OCI-LY7 (cell line): Measurements from ENCODE around the gene PGM2L1. TPM values are rescaled to one million over a fixed set of nuclear protein-coding genes. Genes with fewer than 3 reads are reported as not detected.

Source experiments
- BruUV-seq: library from RNA; stranded (reverse); fragments of 400-500 nt; replicated peaks from 2 replicates; lab custom pipeline; 2021; lab: Mats Ljungman, UMichigan
- CTCF ChIA-PET: fragments of 300-600 bp; sonication (Branson Sonifier 250); formaldehyde crosslinking; loops from one replicate; lab custom pipeline; 2022; ENCODE audit warnings: antibody characterized with exemption; ENCODE audit not compliant: unreplicated experiment; lab: Charles Lee
- POLR2A ChIA-PET: fragments of 300-600 bp; sonication (Branson Sonifier 250); formaldehyde crosslinking; loops from one replicate; lab custom pipeline; 2022; ENCODE audit warnings: antibody characterized with exemption; lab: Charles Lee
- DNase-seq: peaks from one replicate; pipeline ENCODE4 v3.0.0-alpha.2; 2015; ENCODE audit warnings: low spot score
- H2AFZ ChIP-seq: fragments of 200-600 bp; sonication (generic), shearing (Covaris generic); 2 replicates; pipeline ENCODE4 v1.6.1; 2014; ENCODE audit warnings: mild to moderate bottlenecking, antibody characterized with exemption, low read length, moderate library complexity
- H3K27ac ChIP-seq: fragments of 200-600 bp; sonication (generic); 2 replicates; pipeline ENCODE4 v1.5.1; 2014; ENCODE audit warnings: mixed run types, low read depth, mild to moderate bottlenecking, moderate library complexity, low read length, inconsistent platforms; ENCODE audit not compliant: poor library complexity, severe bottlenecking
- H3K36me3 ChIP-seq: fragments of 200-600 bp; sonication (generic); 2 replicates; pipeline ENCODE4 v1.6.1; 2014; ENCODE audit warnings: mild to moderate bottlenecking, antibody characterized with exemption, low read length, moderate library complexity, mixed read lengths; ENCODE audit not compliant: insufficient read depth
- H3K4me1 ChIP-seq: fragments of 200-600 bp; sonication (generic); 2 replicates; pipeline ENCODE4 v1.5.1; 2014; ENCODE audit warnings: mild to moderate bottlenecking, low read length; ENCODE audit not compliant: insufficient read depth, poor library complexity, severe bottlenecking
- H3K4me2 ChIP-seq: fragments of 200-600 bp; sonication (generic); 2 replicates; pipeline ENCODE4 v1.6.1; 2014; ENCODE audit warnings: mild to moderate bottlenecking, low read length
- H3K4me3 ChIP-seq: fragments of 200-600 bp; sonication (generic); 2 replicates; pipeline ENCODE4 v1.5.1; 2014; ENCODE audit warnings: mild to moderate bottlenecking, low read depth, low read length; ENCODE audit not compliant: poor library complexity, severe bottlenecking
- H3K79me2 ChIP-seq: fragments of 200-600 bp; sonication (generic); 2 replicates; pipeline ENCODE4 v1.6.1; 2016; ENCODE audit warnings: low read depth, mild to moderate bottlenecking, low read length, moderate library complexity, mixed read lengths; ENCODE audit not compliant: insufficient read depth
- H3K9me2 ChIP-seq: fragments of 200-600 bp; sonication (generic); 2 replicates; pipeline ENCODE4 v1.6.1; 2016; ENCODE audit warnings: mild to moderate bottlenecking, low read length, mixed read lengths; ENCODE audit not compliant: insufficient read depth
- H3K9me3 ChIP-seq: fragments of 200-600 bp; sonication (generic); 2 replicates; pipeline ENCODE4 v1.6.1; 2014; ENCODE audit warnings: mild to moderate bottlenecking, mixed run types, low read length, mixed read lengths
- H4K20me1 ChIP-seq: fragments of 200-600 bp; sonication (generic); 2 replicates; pipeline ENCODE4 v1.6.1; 2014; ENCODE audit warnings: mild to moderate bottlenecking, antibody characterized with exemption, low read length, moderate library complexity, mixed read lengths; ENCODE audit not compliant: insufficient read depth
- EZH2phosphoT487 ChIP-seq: fragments of 200-600 bp; sonication (generic); IDR thresholded peaks from 2 replicates; pipeline ENCODE4 v1.6.1; 2018; ENCODE audit warnings: low read depth, borderline replicate concordance, mild to moderate bottlenecking, mixed run types, antibody characterized with exemption, low read length, moderate library complexity, mixed read lengths
- intact Hi-C: fragments of 100-400 bp; cut with micrococcal nuclease; formaldehyde crosslinking; loops from one replicate; pipeline ENCODE4 v1.10.0; 2022; ENCODE audit not compliant: unreplicated experiment
- total RNA-seq, 2 experiments: library from RNA; depleted of rRNA in 1 of 2; stranded (reverse); fragments of >200 nt in 1 of 2; shearing (Covaris generic) in 1 of 2; gene quantifications; 2 replicates each; pipeline ENCODE4 v1.2.3, GENCODE V29; 2014 to 2022
- TF ChIP-seq, protein P1 (sequence below): fragments of 200-600 bp; sonication (generic); conservative IDR thresholded peaks from 2 replicates; pipeline ENCODE4 v1.5.1; 2014; ENCODE audit warnings: mild to moderate bottlenecking, antibody characterized with exemption, low read length, moderate library complexity, mixed read lengths

Gene PGM2L1
- total RNA-seq, 2 experiments from 2014 or later = 0.78 to 0.79 TPM

DNA sequence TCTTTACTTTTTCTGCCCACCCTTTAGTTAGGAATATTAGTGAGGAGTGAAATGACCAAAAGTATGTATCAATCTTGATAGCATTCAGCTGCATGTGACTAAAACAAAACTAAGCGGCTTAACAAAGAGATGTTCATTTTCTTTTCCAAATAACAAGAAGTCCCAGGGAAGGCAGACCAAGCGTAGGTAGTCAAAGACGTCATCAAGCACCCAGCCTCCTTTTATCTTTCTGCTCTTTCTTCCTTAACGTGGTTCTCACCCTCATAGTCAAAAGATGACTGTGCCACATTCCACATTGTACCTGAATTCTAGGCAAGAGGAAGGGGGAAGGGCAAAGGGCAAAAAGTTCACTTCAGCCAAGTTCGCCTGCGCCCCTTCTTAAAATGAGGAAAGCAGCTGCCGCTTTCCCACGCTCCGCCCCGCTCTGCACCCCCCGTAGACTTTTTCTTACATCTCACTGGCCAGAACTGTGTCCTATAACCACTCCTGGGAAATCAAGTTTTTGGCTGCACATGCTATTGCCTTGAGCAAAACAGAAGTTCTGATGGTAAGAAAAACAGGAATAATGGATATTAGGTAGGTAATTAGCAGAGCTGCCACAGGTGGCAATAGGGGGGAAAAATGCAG lies 14.6 kb upstream of the PGM2L1 start:
- Histone ChIP-seq H4K20me1 (no peaks in the 10 kb centered on the region), H3K4me1 (no peaks in the 10 kb centered on the region), H2AFZ (no peak overlapping the region), H3K36me3 (no peaks in the 10 kb centered on the region), H3K79me2 (no peaks in the 10 kb centered on the region), H3K9me2 (no peaks in the 10 kb centered on the region), H3K4me2 (no peak overlapping the region), H3K9me3 (no peaks in the 10 kb centered on the region), H3K4me3 (no peak overlapping the region), H3K27ac (no peak overlapping the region)
- ChIA-PET CTCF (no interaction called here), POLR2A (interaction anchor here (0.6 kb wide), 1 partner anchor 82 kb away, joined by 6 read pairs; no protein-coding TSS in a partner anchor)
- TF ChIP-seq, protein P1, sequence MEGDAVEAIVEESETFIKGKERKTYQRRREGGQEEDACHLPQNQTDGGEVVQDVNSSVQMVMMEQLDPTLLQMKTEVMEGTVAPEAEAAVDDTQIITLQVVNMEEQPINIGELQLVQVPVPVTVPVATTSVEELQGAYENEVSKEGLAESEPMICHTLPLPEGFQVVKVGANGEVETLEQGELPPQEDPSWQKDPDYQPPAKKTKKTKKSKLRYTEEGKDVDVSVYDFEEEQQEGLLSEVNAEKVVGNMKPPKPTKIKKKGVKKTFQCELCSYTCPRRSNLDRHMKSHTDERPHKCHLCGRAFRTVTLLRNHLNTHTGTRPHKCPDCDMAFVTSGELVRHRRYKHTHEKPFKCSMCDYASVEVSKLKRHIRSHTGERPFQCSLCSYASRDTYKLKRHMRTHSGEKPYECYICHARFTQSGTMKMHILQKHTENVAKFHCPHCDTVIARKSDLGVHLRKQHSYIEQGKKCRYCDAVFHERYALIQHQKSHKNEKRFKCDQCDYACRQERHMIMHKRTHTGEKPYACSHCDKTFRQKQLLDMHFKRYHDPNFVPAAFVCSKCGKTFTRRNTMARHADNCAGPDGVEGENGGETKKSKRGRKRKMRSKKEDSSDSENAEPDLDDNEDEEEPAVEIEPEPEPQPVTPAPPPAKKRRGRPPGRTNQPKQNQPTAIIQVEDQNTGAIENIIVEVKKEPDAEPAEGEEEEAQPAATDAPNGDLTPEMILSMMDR = no peak
- TF ChIP-seq EZH2phosphoT487 = no peak
- no TSS peak for BruUV-seq
- no peak for DNase-seq
- intact Hi-C loops = no loop called here

DNA sequence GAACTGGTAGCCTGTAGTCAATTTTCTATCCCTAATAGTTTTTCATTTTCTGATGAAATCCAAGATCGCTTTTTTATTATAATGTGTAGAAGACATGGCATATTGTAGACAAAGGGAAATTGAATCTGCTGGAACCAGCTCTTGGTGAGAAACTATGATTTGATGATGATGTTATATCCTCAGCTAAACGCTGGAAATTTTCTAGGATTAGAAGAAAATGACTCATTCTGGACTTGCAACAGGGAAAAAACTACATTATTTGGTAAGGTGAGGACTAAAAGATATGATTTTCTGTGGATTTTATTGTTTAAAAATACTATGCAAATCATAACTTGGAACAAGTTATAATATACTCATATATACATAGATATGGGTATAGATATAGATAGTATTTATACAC lies 14.1 kb upstream of the PGM2L1 start:
- no TSS peak for BruUV-seq
- POLR2A ChIA-PET = interaction anchor here (0.6 to 0.7 kb wide), 2 partner anchors 82 to 1088 kb away, joined by 6 to 10 read pairs; no protein-coding TSS in a partner anchor

DNA sequence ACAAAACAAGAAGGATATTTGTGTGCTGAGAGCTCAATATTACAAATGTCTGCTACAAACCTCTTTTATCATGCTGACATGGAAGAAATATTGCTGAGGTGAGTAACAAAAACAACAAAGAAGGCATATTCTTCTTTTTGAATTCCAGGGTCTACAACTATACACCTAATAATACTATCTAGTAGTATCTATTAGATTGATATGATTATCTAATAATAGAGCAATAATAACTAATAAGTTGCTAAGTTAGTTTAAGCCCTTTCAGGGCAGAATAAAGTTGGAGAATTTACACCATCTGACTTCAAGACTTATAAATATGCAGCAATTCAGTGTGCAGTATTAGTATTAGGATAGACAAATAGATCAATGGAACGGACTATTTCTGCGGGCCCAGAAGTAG lies 11.4 kb upstream of the PGM2L1 start:
- ChIA-PET POLR2A (no interaction called here), CTCF (no interaction called here)
- DNase-seq = no peak
- no peak overlapping the region for H3K4me3 ChIP-seq
- H2AFZ ChIP-seq = no peak overlapping the region
- no peaks in the 10 kb centered on the region for H3K4me1 ChIP-seq
- no peaks in the 10 kb centered on the region for H3K9me3 ChIP-seq
- intact Hi-C loops = no loop called here
- TF ChIP-seq, protein P1 = no peak
- TF ChIP-seq EZH2phosphoT487 = no peak
- H3K27ac ChIP-seq = no peak overlapping the region
- BruUV-seq = no TSS peak
- no peaks in the 10 kb centered on the region for H3K79me2 ChIP-seq
- H3K36me3 ChIP-seq = no peaks in the 10 kb centered on the region
- H3K4me2 ChIP-seq = no peak overlapping the region
- H3K9me2 ChIP-seq = no peaks in the 10 kb centered on the region
- H4K20me1 ChIP-seq = no peaks in the 10 kb centered on the region

More for the DNA sequence above, 14.1 kb upstream of the PGM2L1 start:
- Histone ChIP-seq H3K9me2 (no peaks in the 10 kb centered on the region), H3K36me3 (no peaks in the 10 kb centered on the region), H3K4me3 (no peak overlapping the region), H3K79me2 (no peaks in the 10 kb centered on the region), H4K20me1 (no peaks in the 10 kb centered on the region), H3K4me2 (no peak overlapping the region), H2AFZ (no peak overlapping the region), H3K4me1 (no peaks in the 10 kb centered on the region), H3K9me3 (no peaks in the 10 kb centered on the region), H3K27ac (no peak overlapping the region)
- DNase-seq = no peak
- TF ChIP-seq, protein P1 = no peak
- TF ChIP-seq EZH2phosphoT487 = no peak
- CTCF ChIA-PET = no interaction called here
- intact Hi-C loops = no loop called here
